ENCODE measurements around the gene MYH13.
A peak's percentile ranks its signal among the peaks of the same experiment; 100 is the strongest.
"Not testable (repeated sequence)": the region's sequence is repeated elsewhere in the genome, so short reads cannot be mapped to it uniquely, and the experiment has no call there.

MYH13 gene

GRCh38 chr17:10305398-10305797, 67.4 kb downstream of the MYH13 start:
- no peak for DNase-seq (ENCODE audit: low spot score)
- TF ChIP-seq, protein P1, sequence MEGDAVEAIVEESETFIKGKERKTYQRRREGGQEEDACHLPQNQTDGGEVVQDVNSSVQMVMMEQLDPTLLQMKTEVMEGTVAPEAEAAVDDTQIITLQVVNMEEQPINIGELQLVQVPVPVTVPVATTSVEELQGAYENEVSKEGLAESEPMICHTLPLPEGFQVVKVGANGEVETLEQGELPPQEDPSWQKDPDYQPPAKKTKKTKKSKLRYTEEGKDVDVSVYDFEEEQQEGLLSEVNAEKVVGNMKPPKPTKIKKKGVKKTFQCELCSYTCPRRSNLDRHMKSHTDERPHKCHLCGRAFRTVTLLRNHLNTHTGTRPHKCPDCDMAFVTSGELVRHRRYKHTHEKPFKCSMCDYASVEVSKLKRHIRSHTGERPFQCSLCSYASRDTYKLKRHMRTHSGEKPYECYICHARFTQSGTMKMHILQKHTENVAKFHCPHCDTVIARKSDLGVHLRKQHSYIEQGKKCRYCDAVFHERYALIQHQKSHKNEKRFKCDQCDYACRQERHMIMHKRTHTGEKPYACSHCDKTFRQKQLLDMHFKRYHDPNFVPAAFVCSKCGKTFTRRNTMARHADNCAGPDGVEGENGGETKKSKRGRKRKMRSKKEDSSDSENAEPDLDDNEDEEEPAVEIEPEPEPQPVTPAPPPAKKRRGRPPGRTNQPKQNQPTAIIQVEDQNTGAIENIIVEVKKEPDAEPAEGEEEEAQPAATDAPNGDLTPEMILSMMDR (IDR thresholded peaks at IDR 0.05; ENCODE audit: extremely low read depth, missing control alignments): no peak

DNA sequence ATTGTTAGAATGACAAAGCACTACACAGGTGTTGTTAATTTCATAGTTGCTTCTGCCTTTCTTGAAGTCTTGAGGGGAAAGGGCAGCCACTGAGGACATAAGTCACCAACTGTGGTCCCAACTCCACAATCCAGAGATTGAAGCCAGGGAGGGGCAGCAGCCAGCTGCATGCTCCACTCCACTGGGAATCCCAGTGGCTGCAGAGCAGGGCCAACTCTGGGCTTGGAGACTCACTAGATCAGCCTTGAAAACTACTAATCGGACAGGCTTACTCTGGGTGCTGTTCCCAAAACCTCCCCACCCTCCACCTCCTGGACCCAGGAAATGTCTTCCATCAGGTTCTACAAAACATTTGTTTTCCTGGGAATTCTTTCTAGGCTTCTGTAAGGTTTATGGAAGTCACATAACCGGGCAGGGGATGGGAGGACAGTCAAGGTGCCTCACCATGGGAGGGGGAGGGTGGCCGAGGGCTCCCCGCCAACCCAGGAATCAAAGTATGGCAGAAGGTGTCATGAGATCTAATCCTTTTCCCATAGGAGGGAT, 68.0 kb downstream of the MYH13 start:
- TF ChIP-seq, protein P1 (IDR thresholded peaks at IDR 0.05; ENCODE audit: extremely low read depth, missing control alignments): no peak
- DNase-seq (ENCODE audit: low spot score): no peak

DNA sequence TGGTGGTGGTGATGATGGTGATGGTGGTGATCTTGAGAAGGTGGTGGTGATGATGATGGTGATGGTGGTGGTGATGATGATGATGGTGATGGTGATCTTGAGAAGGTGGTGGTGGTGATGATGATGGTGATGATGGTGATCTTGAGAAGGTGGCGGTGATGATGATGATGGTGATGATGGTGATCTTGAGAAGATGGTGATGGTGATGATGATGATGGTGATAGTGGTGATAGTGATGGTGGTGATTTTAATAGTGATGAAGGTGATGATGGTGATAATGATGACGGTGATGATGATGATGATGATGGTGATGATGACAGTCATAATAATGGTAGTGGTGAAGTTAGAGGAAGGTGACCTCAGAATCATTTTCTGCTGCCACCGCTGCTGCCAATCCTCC, 75.1 kb downstream of the MYH13 start:
- TF ChIP-seq, protein P1 (IDR thresholded peaks at IDR 0.05; ENCODE audit: extremely low read depth, missing control alignments): no peak
- DNase-seq (ENCODE audit: low spot score): no peak

GRCh38 chr17:10295728-10296343, 77.0 kb downstream of the MYH13 start:
- TF ChIP-seq, protein P1 (IDR thresholded peaks at IDR 0.05; ENCODE audit: extremely low read depth, missing control alignments): peak; percentile 75
- peak; percentile 68 for DNase-seq (ENCODE audit: low spot score)

DNA sequence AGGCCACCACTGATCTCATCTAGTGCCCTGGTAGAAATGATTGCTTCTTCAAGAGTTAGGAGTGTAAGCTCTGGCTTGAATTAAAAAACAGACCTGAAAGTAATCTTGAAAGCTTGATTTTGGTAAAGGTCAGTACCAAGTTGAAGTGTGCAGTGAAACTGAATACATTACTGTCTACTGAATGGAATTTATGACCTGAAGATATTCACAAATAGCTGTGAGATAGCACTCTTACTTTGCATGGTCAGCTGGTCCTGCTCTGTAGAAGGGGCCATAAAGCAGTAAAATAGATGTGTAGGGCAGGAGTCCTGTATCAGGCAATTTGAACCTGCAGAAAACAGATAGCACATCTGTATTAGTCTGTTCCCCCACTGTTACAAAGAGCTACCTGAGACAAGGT, 78.6 kb downstream of the MYH13 start:
- DNase-seq (ENCODE audit: low spot score): peak; percentile 50
- TF ChIP-seq, protein P1 (IDR thresholded peaks at IDR 0.05; ENCODE audit: extremely low read depth, missing control alignments): no peak

- DNase-seq (ENCODE audit: low spot score): peak; percentile 38
Observed at GRCh38 chr17:10292057-10292937, 80.5 kb downstream of the MYH13 start.

DNA sequence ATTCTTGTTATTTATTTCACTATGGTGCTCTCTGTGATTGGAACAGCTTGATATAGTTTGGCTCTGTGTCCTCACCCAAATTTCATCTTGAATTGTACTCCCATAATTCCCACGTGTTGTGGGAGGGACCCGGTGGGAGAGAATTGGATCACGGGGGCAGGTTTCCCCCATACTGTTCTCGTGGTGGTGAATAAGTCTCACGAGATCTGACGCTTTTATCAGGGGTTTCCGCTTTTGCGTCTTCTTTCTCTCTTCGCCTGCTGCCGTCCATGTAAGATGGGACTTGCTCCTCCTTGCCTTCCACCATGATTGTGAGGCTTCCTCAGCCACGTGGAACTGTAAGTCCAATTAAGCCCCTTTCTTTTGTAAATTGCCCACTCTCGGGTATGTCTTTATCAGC, 81.2 kb downstream of the MYH13 start:
- not testable (repeated sequence) for DNase-seq (ENCODE audit: low spot score)

More at GRCh38 chr17:10292057-10292937, 80.5 kb downstream of the MYH13 start:
- TF ChIP-seq, protein P1 (IDR thresholded peaks at IDR 0.05; ENCODE audit: extremely low read depth, missing control alignments): no peak

Data from GM20000 (cell line).